VCaP (cell line): ENCODE data around the gene DSG2.
"Not testable (repeated sequence)": the region's sequence is repeated elsewhere in the genome, so short reads cannot be mapped to it uniquely, and the experiment has no call there.

Experiments used
- H3K27ac ChIP-seq: fragments of 450-650 bp; 2 replicates; pipeline ENCODE4 v1.5.1; 2017
- TF ChIP-seq, protein P1 (sequence below): fragments of 450-650 bp; conservative IDR thresholded peaks from 2 replicates; pipeline ENCODE4 v1.5.1; 2017; ENCODE audit warnings: mild to moderate bottlenecking, moderate library complexity

The DSG2 gene

DNA sequence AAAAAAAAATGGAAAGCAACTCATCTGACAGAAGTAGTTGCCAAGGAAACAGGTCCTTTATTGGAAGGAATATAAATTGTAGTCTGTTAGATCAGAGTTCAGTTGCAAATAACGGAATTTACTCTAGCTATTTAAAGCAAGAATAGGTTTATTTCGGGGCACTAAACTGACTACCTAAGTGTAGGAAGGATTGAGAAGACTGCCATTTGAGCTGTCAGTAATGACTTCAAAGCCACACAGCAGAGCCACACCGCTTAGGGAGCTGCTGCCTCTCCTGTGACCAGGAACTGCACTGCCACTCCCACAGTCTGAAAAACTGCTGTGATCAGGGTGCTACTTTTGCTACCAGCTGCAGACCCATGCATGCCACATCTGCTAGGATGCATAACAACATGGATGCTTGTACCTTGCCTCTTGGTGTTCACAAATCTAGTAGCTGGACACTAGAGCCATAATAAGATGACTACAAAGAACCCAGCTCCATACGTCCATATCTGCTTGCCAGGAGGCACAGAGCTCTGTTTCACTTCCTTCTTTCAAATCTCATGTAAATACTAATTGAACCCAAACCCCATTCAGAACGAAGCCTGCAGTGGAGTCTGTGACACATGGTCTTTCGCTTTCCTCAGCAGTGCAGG is 2.2 kb downstream of the DSG2 start:
- H3K27ac ChIP-seq = peak overlapping the region; percentile 93

DNA sequence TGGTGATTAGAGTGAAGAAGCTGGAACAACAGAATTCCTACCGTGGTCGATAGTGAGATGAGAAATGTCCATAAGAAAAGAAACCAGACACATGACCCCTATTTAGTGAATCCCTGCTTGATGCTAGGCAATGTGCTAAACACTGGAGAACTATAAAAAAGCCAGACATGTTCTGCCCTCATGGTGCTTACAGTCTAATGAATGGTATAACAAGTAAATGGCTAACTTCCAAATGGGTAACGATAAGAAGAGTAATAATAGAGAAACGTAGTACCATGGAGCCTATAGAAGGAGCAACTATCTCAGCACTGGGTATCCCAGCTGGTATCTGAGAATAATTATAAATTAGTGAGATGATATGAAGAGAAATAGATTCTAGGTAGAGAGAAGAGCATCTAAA is 5.0 kb downstream of the DSG2 start:
- TF ChIP-seq, protein P1, sequence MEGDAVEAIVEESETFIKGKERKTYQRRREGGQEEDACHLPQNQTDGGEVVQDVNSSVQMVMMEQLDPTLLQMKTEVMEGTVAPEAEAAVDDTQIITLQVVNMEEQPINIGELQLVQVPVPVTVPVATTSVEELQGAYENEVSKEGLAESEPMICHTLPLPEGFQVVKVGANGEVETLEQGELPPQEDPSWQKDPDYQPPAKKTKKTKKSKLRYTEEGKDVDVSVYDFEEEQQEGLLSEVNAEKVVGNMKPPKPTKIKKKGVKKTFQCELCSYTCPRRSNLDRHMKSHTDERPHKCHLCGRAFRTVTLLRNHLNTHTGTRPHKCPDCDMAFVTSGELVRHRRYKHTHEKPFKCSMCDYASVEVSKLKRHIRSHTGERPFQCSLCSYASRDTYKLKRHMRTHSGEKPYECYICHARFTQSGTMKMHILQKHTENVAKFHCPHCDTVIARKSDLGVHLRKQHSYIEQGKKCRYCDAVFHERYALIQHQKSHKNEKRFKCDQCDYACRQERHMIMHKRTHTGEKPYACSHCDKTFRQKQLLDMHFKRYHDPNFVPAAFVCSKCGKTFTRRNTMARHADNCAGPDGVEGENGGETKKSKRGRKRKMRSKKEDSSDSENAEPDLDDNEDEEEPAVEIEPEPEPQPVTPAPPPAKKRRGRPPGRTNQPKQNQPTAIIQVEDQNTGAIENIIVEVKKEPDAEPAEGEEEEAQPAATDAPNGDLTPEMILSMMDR = no peak
- H3K27ac ChIP-seq = no peak overlapping the region

More for the DNA sequence above, 2.2 kb downstream of the DSG2 start:
- TF ChIP-seq, protein P1 = no peak

DNA sequence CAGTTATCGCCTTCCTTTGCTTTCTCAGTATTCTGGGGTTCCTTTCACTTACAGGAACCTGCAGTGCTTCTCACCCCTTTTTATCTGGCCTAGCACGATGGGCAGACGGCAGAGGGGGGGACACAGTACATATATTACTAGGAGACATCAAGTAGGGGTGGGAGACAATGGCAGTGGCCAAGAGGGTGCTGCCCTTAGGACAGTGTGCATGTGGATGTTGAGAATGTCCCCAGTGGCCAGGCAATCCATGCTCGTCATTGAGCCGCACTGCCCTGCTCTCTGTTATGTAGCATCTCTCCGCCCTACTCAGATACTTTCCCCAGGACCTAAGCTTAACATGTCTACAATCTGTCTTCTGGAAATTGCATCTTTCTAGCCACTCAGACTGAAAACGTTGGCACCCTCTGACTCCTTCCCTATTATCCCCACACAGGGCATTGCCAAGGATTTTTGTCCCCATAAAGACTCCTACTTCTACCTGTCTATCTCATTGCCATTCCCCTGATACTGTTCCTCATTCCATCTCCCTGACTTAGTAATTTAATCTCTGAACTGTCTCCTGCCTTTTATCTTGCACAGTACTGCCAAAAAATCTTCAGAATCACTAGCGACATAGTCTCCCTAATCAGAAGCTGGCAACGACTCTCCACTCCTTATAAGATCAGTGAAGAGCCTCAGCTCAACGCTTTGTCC is 6.6 kb downstream of the DSG2 start:
- TF ChIP-seq, protein P1 = no peak
- no peak overlapping the region for H3K27ac ChIP-seq

DNA sequence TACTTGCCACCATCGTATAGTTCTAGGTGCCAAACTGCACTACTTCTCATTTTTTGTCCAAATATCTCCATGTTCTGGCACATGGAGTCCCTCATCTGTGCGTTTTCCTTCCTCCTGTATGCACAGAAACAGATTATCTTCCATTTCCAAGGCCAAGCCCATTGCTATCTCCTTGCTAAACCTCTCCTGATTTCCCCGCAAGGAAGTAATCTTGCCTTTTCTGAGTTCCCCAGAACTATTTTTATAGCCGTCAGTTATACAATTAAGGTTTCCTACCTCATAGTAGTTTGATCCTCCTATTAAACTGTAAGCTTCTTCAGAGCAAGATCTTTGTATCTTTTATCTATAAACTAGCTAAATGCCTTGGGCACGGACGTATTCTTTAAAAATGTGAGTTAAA is 7.2 kb downstream of the DSG2 start:
- no peak overlapping the region for H3K27ac ChIP-seq
- TF ChIP-seq, protein P1 = no peak

DNA sequence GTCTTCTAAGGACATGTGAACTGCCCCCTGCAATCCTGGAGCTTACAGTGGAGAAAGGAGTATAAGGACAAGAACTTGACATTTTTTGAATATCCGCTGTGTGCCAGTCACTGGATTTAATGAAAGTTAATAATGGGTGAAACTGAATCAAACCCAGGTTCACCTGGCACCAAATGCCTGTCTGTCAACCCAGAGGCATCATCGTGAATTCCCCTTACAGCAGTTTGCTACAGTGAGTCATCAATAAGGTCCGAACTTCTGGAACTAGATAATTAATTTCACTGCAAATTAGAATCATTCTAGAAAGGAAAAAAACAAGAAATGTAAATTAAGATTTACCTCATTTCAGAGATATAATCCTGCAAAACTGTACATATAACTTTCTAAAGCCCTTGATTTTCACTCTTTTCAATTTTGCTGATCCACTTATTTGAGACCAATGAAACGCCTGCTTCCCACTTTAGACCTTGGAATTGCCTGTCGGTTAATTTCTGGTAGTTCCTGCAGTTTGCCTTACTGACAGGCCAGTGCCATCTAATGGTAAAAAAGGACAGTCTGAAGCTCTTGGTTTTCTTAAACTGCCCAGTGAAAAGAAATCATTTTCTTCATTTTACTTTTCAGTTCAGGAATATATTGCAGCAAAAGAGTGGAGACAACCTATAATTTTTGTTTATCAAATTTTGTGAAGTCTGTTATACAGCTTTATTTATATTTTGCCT is 8.2 kb downstream of the DSG2 start:
- TF ChIP-seq, protein P1 = peak; percentile 86
- H3K27ac ChIP-seq = no peak overlapping the region

DNA sequence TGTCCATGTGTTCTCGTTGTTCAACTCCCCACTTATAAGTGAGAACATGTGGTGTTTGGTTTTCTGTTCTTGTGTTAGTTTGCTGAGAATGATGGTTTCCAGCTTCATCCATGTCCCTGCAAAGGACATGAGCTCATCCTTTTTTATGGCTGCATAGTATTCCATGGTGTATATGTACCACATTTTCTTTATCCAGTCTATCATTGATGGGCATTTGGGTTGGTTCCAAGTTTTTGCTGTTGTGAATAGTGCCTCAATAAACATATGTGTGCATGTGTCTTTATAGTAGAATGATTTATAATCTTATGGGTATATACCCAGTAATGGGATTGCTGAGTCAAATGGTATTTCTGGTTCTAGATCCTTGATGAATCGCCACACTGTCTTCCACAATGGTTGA is 9.1 kb downstream of the DSG2 start:
- not testable (repeated sequence) for H3K27ac ChIP-seq

DNA sequence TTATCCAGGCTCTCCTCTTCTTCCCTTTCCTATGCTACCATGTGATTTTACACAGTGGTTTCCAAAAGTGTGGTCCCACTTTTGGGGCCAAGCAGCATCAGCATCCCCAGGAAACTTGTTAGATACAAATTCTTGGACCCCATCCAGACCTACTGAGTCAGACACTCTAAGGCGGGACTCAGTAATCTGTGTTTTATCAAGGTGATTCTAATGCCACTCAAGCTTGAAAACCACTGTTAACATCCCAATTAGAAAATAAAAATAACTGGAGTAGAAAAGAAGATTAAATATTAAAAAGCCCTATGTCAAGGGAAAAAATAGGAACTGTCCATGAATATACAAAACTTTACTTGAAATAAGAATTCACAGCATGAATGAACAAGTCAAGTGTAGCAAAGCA is 10.8 kb downstream of the DSG2 start:
- H3K27ac ChIP-seq = no peak overlapping the region
- TF ChIP-seq, protein P1 = no peak
